ENCODE data around the gene GLRX5.

The GLRX5 gene

DNA sequence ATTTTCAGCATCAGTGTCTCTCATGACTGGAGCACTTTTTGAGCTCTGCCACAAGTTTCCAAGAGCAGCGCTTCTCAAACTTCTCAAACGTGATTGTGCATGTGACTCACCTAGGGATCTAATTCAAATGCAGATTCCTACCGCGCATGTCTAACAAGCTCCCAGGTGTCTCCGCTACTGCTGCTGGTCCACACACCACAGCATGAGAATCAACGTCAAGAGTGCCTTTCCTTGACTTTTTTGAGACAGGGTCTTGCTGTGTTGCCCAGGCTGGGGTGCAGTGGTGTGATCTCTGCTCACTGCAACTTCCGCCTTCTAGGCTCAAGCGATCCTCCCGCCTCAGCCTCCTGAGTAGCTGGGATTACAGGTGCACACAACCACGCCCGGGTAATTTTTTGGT is 22.4 kb downstream of the GLRX5 start:
- TF ChIP-seq, protein P1, sequence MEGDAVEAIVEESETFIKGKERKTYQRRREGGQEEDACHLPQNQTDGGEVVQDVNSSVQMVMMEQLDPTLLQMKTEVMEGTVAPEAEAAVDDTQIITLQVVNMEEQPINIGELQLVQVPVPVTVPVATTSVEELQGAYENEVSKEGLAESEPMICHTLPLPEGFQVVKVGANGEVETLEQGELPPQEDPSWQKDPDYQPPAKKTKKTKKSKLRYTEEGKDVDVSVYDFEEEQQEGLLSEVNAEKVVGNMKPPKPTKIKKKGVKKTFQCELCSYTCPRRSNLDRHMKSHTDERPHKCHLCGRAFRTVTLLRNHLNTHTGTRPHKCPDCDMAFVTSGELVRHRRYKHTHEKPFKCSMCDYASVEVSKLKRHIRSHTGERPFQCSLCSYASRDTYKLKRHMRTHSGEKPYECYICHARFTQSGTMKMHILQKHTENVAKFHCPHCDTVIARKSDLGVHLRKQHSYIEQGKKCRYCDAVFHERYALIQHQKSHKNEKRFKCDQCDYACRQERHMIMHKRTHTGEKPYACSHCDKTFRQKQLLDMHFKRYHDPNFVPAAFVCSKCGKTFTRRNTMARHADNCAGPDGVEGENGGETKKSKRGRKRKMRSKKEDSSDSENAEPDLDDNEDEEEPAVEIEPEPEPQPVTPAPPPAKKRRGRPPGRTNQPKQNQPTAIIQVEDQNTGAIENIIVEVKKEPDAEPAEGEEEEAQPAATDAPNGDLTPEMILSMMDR (IDR thresholded peaks at IDR 0.05; ENCODE audit: borderline replicate concordance, insufficient read depth, low read depth, low read length) = no peak

DNA sequence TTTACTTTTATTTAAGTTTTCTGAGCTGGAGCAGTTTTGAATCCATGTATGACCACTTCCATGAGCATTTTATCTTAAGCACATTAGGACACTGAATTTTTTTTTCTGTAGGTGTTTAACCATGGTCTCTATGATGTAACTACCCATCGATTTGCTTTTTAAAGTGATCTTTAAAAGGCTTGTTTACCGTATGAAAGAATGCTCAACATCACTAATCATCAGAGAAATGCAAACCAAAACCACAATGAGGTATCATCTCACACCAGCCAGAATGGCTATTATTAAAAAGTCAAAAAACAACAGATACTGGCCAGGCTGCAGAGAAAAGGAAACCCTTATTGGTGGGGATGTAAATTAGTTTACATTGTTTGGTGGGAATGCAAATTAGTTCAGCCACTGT is 23.0 kb downstream of the GLRX5 start:
- H3K4me3 ChIP-seq (ENCODE audit: low read depth, low read length) = no peak overlapping the region

More for the DNA sequence above, 22.4 kb downstream of the GLRX5 start:
- no peak overlapping the region for H3K4me3 ChIP-seq (ENCODE audit: low read depth, low read length)

GRCh38 chr14:95559203-95559602 is 24.4 kb downstream of the GLRX5 start:
- TF ChIP-seq, protein P1 (IDR thresholded peaks at IDR 0.05; ENCODE audit: borderline replicate concordance, insufficient read depth, low read depth, low read length) = no peak
- no peak overlapping the region for H3K4me3 ChIP-seq (ENCODE audit: low read depth, low read length)

More for the DNA sequence above, 23.0 kb downstream of the GLRX5 start:
- TF ChIP-seq, protein P1 (IDR thresholded peaks at IDR 0.05; ENCODE audit: borderline replicate concordance, insufficient read depth, low read depth, low read length) = no peak

DNA sequence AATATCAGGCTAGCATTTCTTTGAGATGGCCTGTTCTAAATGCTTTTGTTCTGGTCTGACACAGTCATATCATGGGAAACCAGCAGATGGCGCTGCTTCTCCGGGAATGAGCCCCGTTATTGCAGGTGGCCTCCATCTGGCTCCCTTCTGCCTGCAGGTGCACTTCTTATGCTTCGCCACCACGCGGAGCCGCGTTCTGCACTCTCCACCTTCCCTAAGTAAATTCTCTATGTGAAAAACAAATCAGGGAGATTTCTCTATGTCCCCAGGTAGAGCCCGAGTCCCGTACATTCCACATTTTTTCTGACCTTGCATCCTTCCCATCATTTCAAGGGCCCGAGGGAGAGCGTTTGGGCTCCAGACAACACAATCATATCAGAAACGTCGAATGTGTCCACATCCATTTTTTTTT is 26.2 kb downstream of the GLRX5 start:
- H3K4me3 ChIP-seq (ENCODE audit: low read depth, low read length) = no peak overlapping the region
- TF ChIP-seq, protein P1 (IDR thresholded peaks at IDR 0.05; ENCODE audit: borderline replicate concordance, insufficient read depth, low read depth, low read length) = peak; percentile 94

GRCh38 chr14:95562892-95563685 is 28.2 kb downstream of the GLRX5 start:
- TF ChIP-seq, protein P1 (IDR thresholded peaks at IDR 0.05; ENCODE audit: borderline replicate concordance, insufficient read depth, low read depth, low read length) = no peak
- H3K4me3 ChIP-seq (ENCODE audit: low read depth, low read length) = no peak overlapping the region

DNA sequence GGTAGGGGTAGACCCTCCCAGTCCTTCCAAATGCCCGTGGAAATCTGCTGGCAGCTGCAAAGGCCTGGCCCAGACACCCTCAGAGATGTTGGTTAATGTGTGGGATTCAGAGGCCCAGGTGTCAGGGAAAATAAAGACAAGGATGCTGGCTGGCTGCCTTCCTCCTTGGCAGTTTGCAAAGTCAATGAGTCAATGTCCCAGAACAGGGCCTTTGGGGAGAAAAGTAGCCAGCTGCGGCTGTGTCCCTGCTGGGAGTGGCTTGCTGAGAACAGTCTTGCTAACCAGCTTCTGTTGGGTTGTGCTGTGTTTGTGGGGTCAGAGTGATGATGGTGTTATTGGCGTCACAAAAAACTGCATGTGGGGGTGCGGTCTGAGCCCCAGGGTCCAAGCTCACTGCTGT is 29.2 kb downstream of the GLRX5 start:
- H3K4me3 ChIP-seq (ENCODE audit: low read depth, low read length) = no peak overlapping the region
- TF ChIP-seq, protein P1 (IDR thresholded peaks at IDR 0.05; ENCODE audit: borderline replicate concordance, insufficient read depth, low read depth, low read length) = no peak

GRCh38 chr14:95569440-95569839 is 34.6 kb downstream of the GLRX5 start:
- H3K4me3 ChIP-seq (ENCODE audit: low read depth, low read length) = no peak overlapping the region

More at GRCh38 chr14:95569440-95569839, 34.6 kb downstream of the GLRX5 start:
- TF ChIP-seq, protein P1 (IDR thresholded peaks at IDR 0.05; ENCODE audit: borderline replicate concordance, insufficient read depth, low read depth, low read length) = no peak
